ENCODE data around the gene CD34. TPM values are rescaled to one million over a fixed set of nuclear protein-coding genes. Genes with fewer than 3 reads are reported as not detected.

The CD34 gene
- total RNA-seq, 1 donor from 2014 or later, result not detected

- DNase-seq (ENCODE audit: extremely low spot score, unreplicated experiment), result no peak
- no peaks in the 10 kb centered on the region for H3K9me3 Mint-ChIP-seq (ENCODE audit: unreplicated experiment)
- H3K27ac Mint-ChIP-seq (ENCODE audit: unreplicated experiment), result no peak overlapping the region
- H3K36me3 Mint-ChIP-seq (ENCODE audit: unreplicated experiment), result no peaks in the 10 kb centered on the region
- no peak for TF ChIP-seq CTCF (IDR thresholded peaks at IDR 0.05)
- H3K27me3 Mint-ChIP-seq (ENCODE audit: unreplicated experiment), result peaks cover 26% of the 10 kb centered on the region
- H3K4me1 Mint-ChIP-seq (ENCODE audit: unreplicated experiment), result peaks cover 8% of the 10 kb centered on the region
- no peak overlapping the region for H3K4me3 Mint-ChIP-seq (ENCODE audit: unreplicated experiment)
These were observed 11.6 kb upstream of the CD34 start for GRCh38 chr1:207922554-207922953.

GRCh38 chr1:207921321-207921720 lies 10.4 kb upstream of the CD34 start:
- no peak overlapping the region for H3K27ac Mint-ChIP-seq (ENCODE audit: unreplicated experiment)
- H3K4me1 Mint-ChIP-seq (ENCODE audit: unreplicated experiment), result peaks cover 8% of the 10 kb centered on the region
- no peak for TF ChIP-seq CTCF (IDR thresholded peaks at IDR 0.05)
- DNase-seq (ENCODE audit: extremely low spot score, unreplicated experiment), result no peak
- no peaks in the 10 kb centered on the region for H3K9me3 Mint-ChIP-seq (ENCODE audit: unreplicated experiment)
- peaks cover 22% of the 10 kb centered on the region for H3K27me3 Mint-ChIP-seq (ENCODE audit: unreplicated experiment)
- no peak overlapping the region for H3K4me3 Mint-ChIP-seq (ENCODE audit: unreplicated experiment)
- no peaks in the 10 kb centered on the region for H3K36me3 Mint-ChIP-seq (ENCODE audit: unreplicated experiment)

GRCh38 chr1:207920444-207921021 lies 9.6 kb upstream of the CD34 start:
- Mint-ChIP-seq H3K4me3 (ENCODE audit: unreplicated experiment) (no peak overlapping the region), H3K36me3 (ENCODE audit: unreplicated experiment) (no peaks in the 10 kb centered on the region), H3K4me1 (ENCODE audit: unreplicated experiment) (peaks cover 8% of the 10 kb centered on the region), H3K9me3 (ENCODE audit: unreplicated experiment) (no peaks in the 10 kb centered on the region), H3K27ac (ENCODE audit: unreplicated experiment) (no peak overlapping the region), H3K27me3 (ENCODE audit: unreplicated experiment) (peaks cover 22% of the 10 kb centered on the region)
- no peak for DNase-seq (ENCODE audit: extremely low spot score, unreplicated experiment)
- TF ChIP-seq CTCF (IDR thresholded peaks at IDR 0.05), result no peak

GRCh38 chr1:207919523-207920170 lies 8.7 kb upstream of the CD34 start:
- no peak overlapping the region for H3K4me3 Mint-ChIP-seq (ENCODE audit: unreplicated experiment)
- no peak for TF ChIP-seq CTCF (IDR thresholded peaks at IDR 0.05)
- no peaks in the 10 kb centered on the region for H3K36me3 Mint-ChIP-seq (ENCODE audit: unreplicated experiment)
- no peak for DNase-seq (ENCODE audit: extremely low spot score, unreplicated experiment)
- no peak overlapping the region for H3K27ac Mint-ChIP-seq (ENCODE audit: unreplicated experiment)
- H3K27me3 Mint-ChIP-seq (ENCODE audit: unreplicated experiment), result peaks cover 22% of the 10 kb centered on the region
- peaks cover 1% of the 10 kb centered on the region for H3K4me1 Mint-ChIP-seq (ENCODE audit: unreplicated experiment)
- H3K9me3 Mint-ChIP-seq (ENCODE audit: unreplicated experiment), result no peaks in the 10 kb centered on the region

- H3K27me3 Mint-ChIP-seq (ENCODE audit: unreplicated experiment), result peaks cover 22% of the 10 kb centered on the region
- H3K9me3 Mint-ChIP-seq (ENCODE audit: unreplicated experiment), result no peaks in the 10 kb centered on the region
- H3K4me3 Mint-ChIP-seq (ENCODE audit: unreplicated experiment), result no peak overlapping the region
- no peaks in the 10 kb centered on the region for H3K36me3 Mint-ChIP-seq (ENCODE audit: unreplicated experiment)
- TF ChIP-seq CTCF (IDR thresholded peaks at IDR 0.05), result no peak
- H3K27ac Mint-ChIP-seq (ENCODE audit: unreplicated experiment), result no peak overlapping the region
- H3K4me1 Mint-ChIP-seq (ENCODE audit: unreplicated experiment), result no peaks in the 10 kb centered on the region
- DNase-seq (ENCODE audit: extremely low spot score, unreplicated experiment), result no peak
These were observed 7.7 kb upstream of the CD34 start for GRCh38 chr1:207918581-207918980.

Measured in osteocyte (in vitro differentiated cells).